ENCODE results near the gene CDKN2B.
"Not testable (repeated sequence)": the region's sequence is repeated elsewhere in the genome, so short reads cannot be mapped to it uniquely, and the experiment has no call there.

The CDKN2B gene

DNA sequence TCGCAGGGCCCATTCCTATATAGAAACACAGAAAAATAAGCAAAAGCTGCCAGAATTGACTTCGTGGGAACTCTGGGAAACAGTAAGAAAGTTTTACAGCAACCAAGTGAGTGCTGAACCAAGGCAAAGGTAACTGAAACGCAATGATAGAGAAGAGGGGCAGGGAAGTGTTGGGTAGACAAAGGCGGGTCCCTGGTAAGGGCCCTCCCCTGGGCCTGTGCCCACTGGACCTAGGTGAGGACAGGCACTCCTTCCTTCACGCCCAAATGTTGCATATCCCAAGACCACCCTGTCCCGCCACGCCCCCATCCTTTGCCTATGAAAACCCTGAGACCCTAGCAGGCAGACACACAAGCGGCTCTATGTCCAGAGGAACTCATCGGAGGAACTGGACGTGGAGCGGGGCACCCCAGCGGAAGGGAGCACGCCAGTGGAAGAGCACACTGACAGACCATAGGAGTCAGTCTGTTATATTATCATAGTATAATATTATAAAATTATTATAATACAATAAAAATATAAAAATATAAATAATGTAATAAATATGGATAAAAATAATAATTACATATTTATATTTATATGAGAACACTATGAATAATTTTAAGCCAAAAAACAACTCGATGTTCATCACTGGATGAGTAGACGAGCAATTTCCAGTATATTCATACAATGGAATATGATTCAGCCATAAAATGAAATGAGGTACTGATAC, 42.8 kb downstream of the CDKN2B start:
- H3K4me3 ChIP-seq (ENCODE audit: low read depth, low read length): no peak overlapping the region
- no peak for TF ChIP-seq CTCF (conservative IDR thresholded peaks at IDR 0.05; ENCODE audit: low read depth, low read length)
- no peak for DNase-seq (ENCODE audit: low read depth)

- H3K4me3 ChIP-seq (ENCODE audit: low read depth, low read length): peak overlapping the region; percentile 61
- peak; percentile 90 for TF ChIP-seq CTCF (conservative IDR thresholded peaks at IDR 0.05; ENCODE audit: low read depth, low read length)
- peak; percentile 91 for DNase-seq (ENCODE audit: low read depth)
Observed at GRCh38 chr9:21965401-21965951, 43.6 kb downstream of the CDKN2B start.

- TF ChIP-seq CTCF (conservative IDR thresholded peaks at IDR 0.05; ENCODE audit: low read depth, low read length): no peak
- DNase-seq (ENCODE audit: low read depth): peak; percentile 88
- peak overlapping the region; percentile 61 for H3K4me3 ChIP-seq (ENCODE audit: low read depth, low read length)
Observed at GRCh38 chr9:21964925-21965385, 44.1 kb downstream of the CDKN2B start.

DNA sequence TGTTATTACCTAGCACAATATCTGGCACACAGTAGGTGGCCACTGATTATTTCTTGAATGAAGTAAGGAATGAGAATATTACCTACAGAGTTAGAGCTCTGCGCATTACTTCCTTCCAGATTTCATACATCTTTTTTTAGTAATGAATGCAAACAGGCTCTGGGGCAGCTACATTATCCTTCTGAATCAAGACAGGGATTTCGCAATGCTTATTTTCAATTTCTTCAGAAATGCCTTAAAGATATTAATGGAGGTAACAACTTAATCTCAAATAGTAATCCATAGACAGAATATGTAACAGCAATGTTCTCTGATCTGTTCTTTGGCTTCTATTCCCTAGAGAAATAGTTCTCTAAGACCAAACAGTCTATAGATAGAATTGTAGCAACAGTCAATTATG, 47.5 kb downstream of the CDKN2B start:
- H3K4me3 ChIP-seq (ENCODE audit: low read depth, low read length): no peak overlapping the region
- no peak for TF ChIP-seq CTCF (conservative IDR thresholded peaks at IDR 0.05; ENCODE audit: low read depth, low read length)
- no peak for DNase-seq (ENCODE audit: low read depth)

DNA sequence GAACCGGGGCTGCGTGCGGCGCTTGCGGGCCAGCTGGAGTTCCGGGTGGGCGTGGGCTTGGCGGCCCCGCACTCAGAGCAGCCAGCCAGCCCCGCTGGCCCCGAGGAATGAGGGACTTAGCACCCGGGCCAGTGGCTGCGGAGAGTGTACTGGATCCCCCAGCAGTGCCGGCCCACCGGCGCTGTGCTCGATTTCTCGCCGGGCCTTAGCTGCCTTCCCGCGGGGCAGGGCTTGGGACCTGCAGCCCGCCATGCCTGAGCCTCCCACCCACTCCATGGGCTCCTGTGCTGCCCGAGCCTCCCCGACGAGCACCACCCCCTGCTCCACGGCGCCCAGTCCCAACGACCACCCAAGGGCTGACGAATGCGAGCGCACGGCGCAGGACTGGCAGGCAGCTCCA, 49.8 kb downstream of the CDKN2B start:
- not testable (repeated sequence) for DNase-seq (ENCODE audit: low read depth); H3K4me3 ChIP-seq (ENCODE audit: low read depth, low read length)

DNA sequence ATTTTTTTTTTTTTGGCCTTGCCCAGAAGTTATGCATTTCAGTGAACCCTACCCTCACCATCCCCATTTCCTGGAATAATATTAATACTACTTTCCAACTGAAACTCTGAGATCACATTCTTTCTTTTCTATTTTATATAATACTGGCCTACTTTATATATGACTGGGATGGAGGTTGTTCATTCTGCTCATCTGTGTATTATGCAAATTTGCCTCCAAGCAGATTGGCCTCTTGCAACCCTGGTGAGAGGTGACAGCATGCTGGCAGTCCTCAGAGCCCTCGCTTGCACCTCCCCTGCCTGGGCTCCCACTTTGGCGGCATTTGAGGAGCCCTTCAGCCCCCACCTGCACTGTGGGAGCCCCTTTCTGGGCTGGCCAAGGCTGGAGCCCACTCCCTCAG, 50.3 kb downstream of the CDKN2B start:
- DNase-seq (ENCODE audit: low read depth): no peak
- TF ChIP-seq CTCF (conservative IDR thresholded peaks at IDR 0.05; ENCODE audit: low read depth, low read length): no peak
- H3K4me3 ChIP-seq (ENCODE audit: low read depth, low read length): no peak overlapping the region

Measured in choroid plexus epithelial cell (primary cell).